T-helper 2 cell (primary cell): Measurements from ENCODE around the gene MINPP1.
"Not testable (repeated sequence)": the region's sequence is repeated elsewhere in the genome, so short reads cannot be mapped to it uniquely, and the experiment has no call there.

Experiments used
- DNase-seq, 5 experiments: peaks; one replicate each; pipeline versions ENCODE4 v3.0.0 to v3.0.0-alpha.2; 2012 to 2022

The MINPP1 gene

GRCh38 chr10:87578160-87578841, 73.6 kb downstream of the MINPP1 start:
- DNase-seq, result no peak

GRCh38 chr10:87578842-87579401, 74.2 kb downstream of the MINPP1 start:
- DNase-seq, result no peak

- no peak for DNase-seq
Measured at GRCh38 chr10:87579563-87579962, 74.9 kb downstream of the MINPP1 start.

- no peak for DNase-seq
Measured at GRCh38 chr10:87580016-87580415, 75.3 kb downstream of the MINPP1 start.

GRCh38 chr10:87585565-87586514, 81.1 kb downstream of the MINPP1 start:
- no peak for DNase-seq

- no peak for DNase-seq
Measured at GRCh38 chr10:87589645-87590051, 85.0 kb downstream of the MINPP1 start.

GRCh38 chr10:87590705-87591588, 86.3 kb downstream of the MINPP1 start:
- DNase-seq, result no peak

GRCh38 chr10:87591589-87591886, 86.8 kb downstream of the MINPP1 start:
- DNase-seq, result no peak

GRCh38 chr10:87592920-87593319, 88.2 kb downstream of the MINPP1 start:
- DNase-seq, result not testable (repeated sequence)

- no peak for DNase-seq
Measured at GRCh38 chr10:87593702-87594101, 89.0 kb downstream of the MINPP1 start.

GRCh38 chr10:87594181-87594580, 89.5 kb downstream of the MINPP1 start:
- DNase-seq, result no peak

- no peak for DNase-seq
Measured at GRCh38 chr10:87594864-87595263, 90.2 kb downstream of the MINPP1 start.

- DNase-seq, result no peak
Measured at GRCh38 chr10:87596351-87596750, 91.7 kb downstream of the MINPP1 start.

- no peak for DNase-seq
Measured at GRCh38 chr10:87598700-87599099, 94.0 kb downstream of the MINPP1 start.

GRCh38 chr10:87600581-87600980, 95.9 kb downstream of the MINPP1 start:
- no peak for DNase-seq
